CD4-positive, alpha-beta T cell treated with Interleukin-6 for 4 hours (primary cell): ENCODE measurements around the gene RNU6-7.

ENCODE experiments used
- DNase-seq: peaks from one replicate; pipeline ENCODE4 v3.0.0-alpha.2; 2020; ENCODE audit warnings: mixed read lengths

The RNU6-7 gene

DNA sequence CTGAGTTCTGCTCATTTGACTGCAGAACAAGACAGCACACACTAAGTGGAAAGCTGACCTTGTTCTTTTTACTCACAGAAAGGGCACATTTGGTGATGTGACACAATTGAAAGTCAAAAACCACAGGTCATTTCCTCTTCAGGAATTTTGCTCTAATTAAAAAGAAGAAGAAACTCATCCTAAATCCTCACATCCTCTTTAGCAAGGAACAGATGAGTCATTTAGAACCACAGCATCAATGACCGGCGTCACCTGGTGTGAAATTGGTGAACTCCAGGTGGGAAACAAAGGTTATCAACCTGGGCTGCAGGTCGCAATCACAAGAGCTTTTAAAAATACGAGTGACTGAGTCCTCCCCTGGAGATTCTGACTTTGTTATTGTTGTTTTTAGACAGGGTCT, 4.1 kb downstream of the RNU6-7 start:
- no peak for DNase-seq

- DNase-seq = no peak
Measured at GRCh38 chr14:32206552-32206951, 4.7 kb downstream of the RNU6-7 start.

DNA sequence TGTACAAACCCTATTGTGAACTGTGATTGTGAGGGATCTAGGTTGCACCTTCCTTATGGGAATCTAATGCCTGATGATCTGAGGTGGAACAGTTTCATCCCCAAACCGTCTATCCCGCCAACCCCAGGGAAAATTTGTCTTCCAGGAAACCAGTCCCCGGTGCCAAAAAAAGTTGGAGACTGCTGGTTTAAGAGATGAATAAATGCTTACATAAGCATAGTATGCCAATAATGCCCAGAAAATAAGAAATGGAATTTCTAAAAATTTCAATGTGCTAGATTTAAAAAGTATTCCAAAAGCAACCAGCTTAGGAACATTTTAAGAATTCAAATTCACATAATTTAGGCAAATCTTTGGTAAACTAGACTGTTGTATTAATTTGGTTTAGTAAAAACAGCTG, 6.6 kb downstream of the RNU6-7 start:
- no peak for DNase-seq

GRCh38 chr14:32209471-32209870, 7.6 kb downstream of the RNU6-7 start:
- DNase-seq = no peak

GRCh38 chr14:32211068-32211404, 9.2 kb downstream of the RNU6-7 start:
- DNase-seq = no peak

- no peak for DNase-seq
Measured at GRCh38 chr14:32212833-32213232, 11.0 kb downstream of the RNU6-7 start.

- no peak for DNase-seq
Measured at GRCh38 chr14:32217301-32217700, 15.5 kb downstream of the RNU6-7 start.

DNA sequence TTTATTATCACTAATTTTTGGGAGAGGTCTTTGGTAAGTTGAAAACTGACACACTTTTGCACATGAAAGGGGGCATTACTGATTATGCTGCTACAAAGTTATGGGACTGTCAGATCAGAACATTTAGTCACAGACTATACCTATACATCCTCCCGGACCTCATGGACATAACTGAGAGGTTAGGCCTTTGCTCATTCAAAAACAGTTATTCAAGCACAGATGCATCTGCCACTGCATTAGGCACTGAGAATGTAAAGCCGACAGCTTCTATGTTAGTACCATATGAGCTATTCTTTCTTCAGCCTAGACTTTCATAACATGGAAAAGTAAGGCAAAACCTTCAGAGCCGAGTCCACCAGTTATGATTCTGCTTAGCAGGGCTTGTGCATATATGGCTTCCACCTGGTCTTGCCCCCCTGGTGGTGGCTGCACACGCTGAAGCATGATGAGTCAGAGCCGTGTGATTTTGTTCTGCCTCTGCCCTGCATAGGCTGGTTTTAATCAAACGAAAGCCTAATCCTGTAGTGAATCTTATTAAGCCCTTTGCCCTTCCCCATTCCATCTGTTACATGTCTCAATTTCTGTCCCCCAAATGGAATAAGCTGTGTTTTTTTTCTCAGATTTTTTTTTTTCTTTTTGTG, 23.0 kb downstream of the RNU6-7 start:
- peak; percentile 30 for DNase-seq

DNA sequence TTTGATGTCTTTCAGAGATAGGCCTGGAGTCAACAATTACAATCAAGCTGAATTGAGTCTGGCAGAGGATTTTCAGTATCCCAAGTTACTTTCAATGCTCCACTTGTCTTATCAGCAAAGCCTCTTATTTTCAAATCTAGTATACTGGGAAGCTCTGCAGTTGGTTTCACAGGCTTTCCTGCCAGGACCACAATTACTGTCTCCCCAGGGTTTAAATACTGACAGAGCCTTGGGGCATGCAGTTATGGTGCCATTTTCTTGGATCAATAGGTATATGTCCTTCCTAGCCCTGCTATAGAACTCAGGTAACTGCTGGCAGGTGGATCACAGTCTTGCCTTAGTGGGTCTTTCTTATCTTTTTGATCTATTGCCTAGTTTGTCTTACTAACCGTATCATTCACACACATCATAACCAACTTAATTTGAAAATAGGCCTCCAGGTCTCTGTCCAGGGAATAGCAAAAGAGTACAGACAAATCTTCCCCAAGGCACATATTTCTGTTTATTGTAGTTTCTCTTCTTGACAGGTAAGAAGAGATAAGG, 23.6 kb downstream of the RNU6-7 start:
- DNase-seq = no peak

DNA sequence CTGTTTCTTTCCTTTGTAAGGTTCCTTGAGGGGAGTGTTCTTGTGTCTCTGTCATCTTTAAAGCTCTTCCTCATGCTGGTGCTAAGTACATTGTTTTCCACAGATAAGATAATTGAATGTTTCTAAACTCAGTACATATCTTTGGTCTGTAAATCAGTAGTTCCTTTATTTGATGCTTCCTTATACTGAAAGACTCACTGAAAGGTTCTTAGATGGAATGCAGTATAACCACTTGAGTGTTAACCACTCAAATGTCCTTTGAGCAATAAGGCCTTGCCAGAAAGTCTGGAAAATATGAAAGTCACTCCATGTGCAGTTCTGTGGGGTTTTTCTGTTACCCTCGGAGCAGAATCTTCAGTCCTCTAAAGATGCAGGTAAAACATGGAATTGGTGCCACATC, 24.2 kb downstream of the RNU6-7 start:
- DNase-seq = no peak

- no peak for DNase-seq
Measured at GRCh38 chr14:32230181-32230580, 28.3 kb downstream of the RNU6-7 start.

GRCh38 chr14:32230695-32231280, 28.9 kb downstream of the RNU6-7 start:
- no peak for DNase-seq

- DNase-seq = no peak
Measured at GRCh38 chr14:32232481-32232880, 30.6 kb downstream of the RNU6-7 start.

- no peak for DNase-seq
Measured at GRCh38 chr14:32233260-32233659, 31.4 kb downstream of the RNU6-7 start.

GRCh38 chr14:32244404-32244803, 42.6 kb downstream of the RNU6-7 start:
- no peak for DNase-seq

DNA sequence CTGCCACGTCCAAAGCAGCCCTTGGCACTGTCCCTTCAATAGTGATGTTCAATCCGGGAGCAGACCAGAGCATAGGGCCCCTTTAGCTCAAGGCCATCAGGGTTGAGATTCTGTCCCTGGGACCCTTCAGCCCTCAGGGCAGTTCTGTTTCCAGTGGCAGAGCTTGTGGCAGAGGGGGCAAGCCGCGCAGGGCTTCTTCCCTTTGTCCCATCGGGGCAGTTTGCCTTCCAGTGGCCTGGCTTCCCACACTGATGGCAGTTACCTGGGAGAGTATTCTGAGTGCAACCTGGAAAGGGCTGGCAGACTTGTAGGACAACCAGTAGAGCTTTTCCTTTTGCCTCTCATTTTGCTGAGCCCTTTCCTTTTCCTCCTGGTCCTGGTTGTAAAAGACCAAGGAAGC, 44.9 kb downstream of the RNU6-7 start:
- DNase-seq = no peak

DNA sequence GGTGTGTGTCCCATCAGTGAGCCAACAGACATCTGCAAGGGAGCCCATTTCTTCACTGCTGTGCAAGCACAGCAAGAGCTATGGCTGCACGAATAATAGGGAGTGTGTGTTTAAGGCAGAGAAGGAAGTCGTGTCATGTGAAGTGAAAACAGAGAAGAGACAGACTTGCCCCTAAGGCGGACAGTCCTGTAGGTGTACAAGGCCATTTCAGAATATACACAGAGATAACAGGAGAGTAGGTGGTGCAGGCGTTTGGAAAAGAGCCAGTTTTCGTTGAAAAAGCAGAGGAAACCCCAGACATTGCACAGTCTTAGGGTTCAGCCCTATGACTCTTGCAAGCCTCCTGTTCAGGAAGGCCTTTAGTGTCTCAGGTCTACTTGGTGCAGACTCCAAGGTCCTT, 47.5 kb downstream of the RNU6-7 start:
- no peak for DNase-seq

DNA sequence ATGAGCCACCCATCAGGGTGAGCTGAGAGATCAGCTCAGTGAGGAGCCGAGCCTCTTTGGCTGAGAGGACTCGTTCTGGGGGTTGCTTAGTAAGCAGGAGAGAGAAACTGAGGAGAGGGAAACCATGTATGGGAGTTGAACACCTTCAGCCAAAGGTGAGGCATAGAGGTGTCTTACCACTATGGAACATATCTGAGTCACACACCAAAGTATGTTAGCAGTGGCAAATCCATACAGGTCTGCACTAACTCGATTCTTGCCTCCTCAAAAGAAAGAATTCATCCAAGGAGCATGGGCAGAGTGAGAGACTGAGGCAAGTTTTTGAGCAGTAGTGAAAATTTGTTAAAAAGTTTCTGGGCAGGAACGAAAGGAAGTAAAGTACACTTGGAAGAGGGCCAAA, 47.9 kb downstream of the RNU6-7 start:
- no peak for DNase-seq

DNA sequence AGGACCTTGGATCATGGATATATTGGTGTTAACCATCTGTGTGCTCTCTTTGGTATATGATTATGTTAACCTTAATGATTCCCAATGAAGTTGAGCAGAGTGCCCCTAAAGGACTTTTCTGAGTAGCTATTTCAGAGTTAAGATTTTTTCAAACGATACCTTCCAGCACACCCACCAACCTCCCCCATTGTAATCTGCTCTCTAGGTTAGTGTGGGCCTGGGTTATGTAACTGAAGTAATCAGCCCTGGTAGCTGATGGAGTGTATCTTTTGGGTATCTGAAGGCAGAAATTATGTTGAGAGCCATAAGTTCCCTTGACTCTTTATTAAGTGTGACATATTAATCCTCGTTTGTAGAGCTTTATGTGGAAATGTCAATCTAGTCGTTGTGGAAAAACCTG, 48.8 kb downstream of the RNU6-7 start:
- no peak for DNase-seq

- DNase-seq = no peak
Measured at GRCh38 chr14:32251530-32251929, 49.7 kb downstream of the RNU6-7 start.
